Measurements from ENCODE around the gene HMG20A. TPM values are rescaled to one million over a fixed set of nuclear protein-coding genes. Genes with fewer than 3 reads are reported as not detected.

Gene HMG20A
- 124 and 130 TPM in 2 replicates for total RNA-seq (2013; cell fraction: nucleolus; rRNA removed)
- total RNA-seq (2014; rRNA removed): 34.8 and 41.7 TPM in 2 replicates
- total RNA-seq (2014; rRNA removed; fragmentation: Illumina TruSeq; extraction: Trizol): 48.1 and 48.8 TPM in 2 replicates
- 51.9 and 54.7 TPM in 2 replicates for total RNA-seq (2021)
- 22.3 TPM for polyA plus RNA-seq (2011; ENCODE audit: low read depth)
- 98.7 and 132 TPM in 2 replicates for polyA plus RNA-seq (2011; rRNA removed)
- polyA plus RNA-seq (2011; cell fraction: cytosol; rRNA removed): 62.2 and 66.8 TPM in 2 replicates
- 62.9 and 65.7 TPM in 2 replicates for polyA plus RNA-seq (2011; cell fraction: nucleus; rRNA removed)
- 26.8 and 38.3 TPM in 2 replicates for polyA plus RNA-seq (2012)
- polyA plus RNA-seq (2014; fragmentation: Illumina TruSeq; extraction: Trizol): 75.4 and 84.3 TPM in 2 replicates
- 10 to 100 TPM; 30.0 to 30.7 TPM for polyA plus RNA-seq (2014; fragmentation: Nextera tagmentation; extraction: Ambion mirVana)
- polyA plus RNA-seq (2014; rRNA removed): 50.0 and 50.5 TPM in 2 replicates
- polyA plus RNA-seq (2016; fragmentation: Nextera tagmentation; extraction: Ambion mirVana): 10 to 100 TPM; 38.4 to 44.7 TPM
- 85.3 and 107 TPM in 2 replicates for polyA minus RNA-seq (2011; rRNA and poly(A)+ RNA removed)
- polyA minus RNA-seq (2011; cell fraction: cytosol; rRNA and poly(A)+ RNA removed): 31.0 and 33.1 TPM in 2 replicates
- 44.4 and 67.5 TPM in 2 replicates for polyA minus RNA-seq (2011; cell fraction: nucleus; rRNA and poly(A)+ RNA removed)
- Bru-seq, nascent RNA: percentile 84 among the genes with signal in this experiment
- percentile 78 among the genes with signal in this experiment for BruChase-seq, experiment 1, labeled RNA remaining after a 6-hour chase
- BruChase-seq, experiment 2, labeled RNA remaining after a 2-hour chase: percentile 80 among the genes with signal in this experiment
- long read RNA-seq, experiment 1, full-length matches to known transcripts: 9 of 25 reads
- long read RNA-seq, experiment 1, partial matches to known transcripts: 14 of 25 reads
- long read RNA-seq, experiment 1, other reads (novel, unspliced or antisense): 2 of 25 reads
- long read RNA-seq, experiment 2, full-length matches to known transcripts: 21 of 134 reads
- long read RNA-seq, experiment 2, partial matches to known transcripts: 104 of 134 reads
- long read RNA-seq, experiment 2, other reads (novel, unspliced or antisense): 9 of 134 reads

DNA sequence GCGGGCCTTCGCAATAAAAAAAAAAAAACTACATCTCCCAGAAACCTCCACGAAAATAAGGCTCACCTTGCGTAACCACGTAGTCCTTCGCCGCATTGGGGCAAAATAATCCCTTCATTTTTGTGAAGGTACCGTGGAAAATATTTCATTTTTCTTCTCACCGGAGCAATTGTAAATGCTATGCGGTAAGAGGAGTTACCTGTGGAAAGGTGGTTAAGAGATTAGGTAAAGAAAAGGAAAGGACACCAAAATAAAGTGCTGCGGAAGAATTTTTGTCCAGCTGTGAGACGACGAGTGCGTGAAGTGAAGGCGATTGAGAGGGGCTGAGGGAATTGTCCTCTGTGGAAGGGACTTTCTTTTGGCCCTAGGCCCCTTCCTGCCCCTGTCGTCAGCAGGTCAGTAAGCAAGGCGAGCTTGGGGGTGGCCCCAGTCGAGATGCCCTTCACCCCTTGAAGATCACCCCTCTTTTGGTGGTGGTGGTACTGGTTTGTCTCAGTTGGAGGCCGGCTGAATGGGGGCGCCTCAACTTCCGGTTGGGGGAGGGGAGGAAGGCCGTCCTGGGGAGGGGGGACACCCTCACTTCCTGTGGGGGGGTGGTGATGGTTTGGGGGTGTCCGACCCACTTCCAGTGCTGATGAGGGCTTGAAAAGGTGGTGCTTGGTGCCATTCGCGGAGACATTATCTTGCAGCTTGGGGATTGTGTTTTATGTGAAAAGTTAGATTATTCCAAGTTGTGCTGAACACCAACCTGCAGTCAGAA, at the start of gene HMG20A:
HMG20A (plus strand) TSS at position 279 of the 760 bp plus-strand sequence. CDS start 37,520 bp downstream, outside the sequence.
- POLR2A ChIA-PET: interaction anchor here (0.5 to 3.3 kb wide), 10 partner anchors 9 to 233 kb away, joined by 3 to 11 read pairs (median 4); no protein-coding TSS in a partner anchor
- peak; percentile 64 for FAIRE-seq
- SMC1A ChIA-PET (ENCODE audit: uncharacterized antibody, unreplicated experiment): interaction anchor here (0.6 to 3.4 kb wide), 29 partner anchors 9 to 447 kb away, joined by 3 to 60 read pairs (median 4); no protein-coding TSS in a partner anchor
- Histone ChIP-seq H3K4me1 (ENCODE audit: control insufficient read depth, insufficient read depth, low read length) (no peaks in the 10 kb centered on the region; the same call in 1 of the 2 replicates), H3K36me3 (ENCODE audit: control insufficient read depth in 2 of 2, insufficient read depth in 2 of 2, low read length in 1 of 2) (no peaks in the 10 kb centered on the region), H3K4me2 (ENCODE audit: control insufficient read depth, insufficient read depth) (peak within 1 kb of the TSS; percentile 84), H2AFZ (ENCODE audit: control insufficient read depth, low read depth, low read length) (peak within 1 kb of the TSS; percentile 98), H3K79me2 (ENCODE audit: control insufficient read depth, insufficient read depth, low read length) (peaks cover 65% of the 10 kb centered on the region), H3K27me3 (replicated peaks in 1 of 2; ENCODE audit: control insufficient read depth in 2 of 2, insufficient read depth in 2 of 2, low read length in 1 of 2) (no peaks in the 10 kb centered on the region), H3K9me3 (replicated peaks; ENCODE audit: control insufficient read depth, insufficient read depth, low read length) (no peaks in the 10 kb centered on the region), H4K20me1 (ENCODE audit: control insufficient read depth, insufficient read depth) (no peaks in the 10 kb centered on the region), H3K27ac (ENCODE audit: control insufficient read depth, insufficient read depth) (peak within 1 kb of the TSS; percentile 98), H3K4me3 (peak within 1 kb of the TSS; percentile 84), H3K9ac (ENCODE audit: control insufficient read depth, insufficient read depth, low read length) (peak within 1 kb of the TSS; percentile 95)
- peak; percentile 57 for ATAC-seq
- intact Hi-C loops (cut with micrococcal nuclease; ENCODE audit: unreplicated experiment): loop anchor here (2.0 kb wide), 1 partner anchor 238 kb away; no protein-coding TSS in a partner anchor
- RAD21 ChIA-PET (ENCODE audit: unreplicated experiment): interaction anchor here (0.6 to 3.4 kb wide), 21 partner anchors 10 to 757 kb away, joined by 3 to 55 read pairs (median 4); no protein-coding TSS in a partner anchor
- in situ Hi-C loops (cut with MboI): no loop called here
- under 1% methylated on average over 22 of the region's 25 CpGs for WGBS (ENCODE audit: insufficient coverage, insufficient replicate concordance, low lambda C conversion rate, missing lambda C conversion rate)
- BruUV-seq (replicated peaks): no TSS peak
- CTCF ChIA-PET: interaction anchor here (1.0 to 2.4 kb wide), 13 partner anchors 9 to 243 kb away, joined by 3 to 50 read pairs (median 7); no protein-coding TSS in a partner anchor
- peak; percentile 80 for DNase-seq (ENCODE audit: low read depth, low spot score)
- TF ChIP-seq TAF1 (IDR thresholded peaks at IDR 0.05; ENCODE audit: borderline replicate concordance, low read depth, low read length) (peak; percentile 82), ZNF217 (IDR thresholded peaks at IDR 0.05) (no peak), ASH2L (IDR thresholded peaks at IDR 0.05; ENCODE audit: borderline replicate concordance, low read depth) (no peak), SIX5 (IDR thresholded peaks at IDR 0.05; ENCODE audit: low read depth, low read length, severe bottlenecking) (peak; percentile 76), STAT3 (IDR thresholded peaks at IDR 0.05; ENCODE audit: low read depth, low read length) (no peak), RCOR1 (conservative IDR thresholded peaks at IDR 0.05; ENCODE audit: low read depth, low read length) (no peak; the same call in 1 of the 2 replicates), KLF5 (IDR thresholded peaks at IDR 0.05; ENCODE audit: partially characterized antibody) (peak; percentile 33), POU2F2 (IDR thresholded peaks at IDR 0.05; ENCODE audit: borderline replicate concordance, low read depth, low read length) (peak; percentile 35; the same call in 2 of the 3 replicates)
- TF ChIP-seq, protein P1, sequence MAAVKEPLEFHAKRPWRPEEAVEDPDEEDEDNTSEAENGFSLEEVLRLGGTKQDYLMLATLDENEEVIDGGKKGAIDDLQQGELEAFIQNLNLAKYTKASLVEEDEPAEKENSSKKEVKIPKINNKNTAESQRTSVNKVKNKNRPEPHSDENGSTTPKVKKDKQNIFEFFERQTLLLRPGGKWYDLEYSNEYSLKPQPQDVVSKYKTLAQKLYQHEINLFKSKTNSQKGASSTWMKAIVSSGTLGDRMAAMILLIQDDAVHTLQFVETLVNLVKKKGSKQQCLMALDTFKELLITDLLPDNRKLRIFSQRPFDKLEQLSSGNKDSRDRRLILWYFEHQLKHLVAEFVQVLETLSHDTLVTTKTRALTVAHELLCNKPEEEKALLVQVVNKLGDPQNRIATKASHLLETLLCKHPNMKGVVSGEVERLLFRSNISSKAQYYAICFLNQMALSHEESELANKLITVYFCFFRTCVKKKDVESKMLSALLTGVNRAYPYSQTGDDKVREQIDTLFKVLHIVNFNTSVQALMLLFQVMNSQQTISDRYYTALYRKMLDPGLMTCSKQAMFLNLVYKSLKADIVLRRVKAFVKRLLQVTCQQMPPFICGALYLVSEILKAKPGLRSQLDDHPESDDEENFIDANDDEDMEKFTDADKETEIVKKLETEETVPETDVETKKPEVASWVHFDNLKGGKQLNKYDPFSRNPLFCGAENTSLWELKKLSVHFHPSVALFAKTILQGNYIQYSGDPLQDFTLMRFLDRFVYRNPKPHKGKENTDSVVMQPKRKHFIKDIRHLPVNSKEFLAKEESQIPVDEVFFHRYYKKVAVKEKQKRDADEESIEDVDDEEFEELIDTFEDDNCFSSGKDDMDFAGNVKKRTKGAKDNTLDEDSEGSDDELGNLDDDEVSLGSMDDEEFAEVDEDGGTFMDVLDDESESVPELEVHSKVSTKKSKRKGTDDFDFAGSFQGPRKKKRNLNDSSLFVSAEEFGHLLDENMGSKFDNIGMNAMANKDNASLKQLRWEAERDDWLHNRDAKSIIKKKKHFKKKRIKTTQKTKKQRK (IDR thresholded peaks at IDR 0.05; ENCODE audit: low read depth, low read length): no peak; the same call in 1 of the 2 replicates
- TF ChIP-seq, protein P2, sequence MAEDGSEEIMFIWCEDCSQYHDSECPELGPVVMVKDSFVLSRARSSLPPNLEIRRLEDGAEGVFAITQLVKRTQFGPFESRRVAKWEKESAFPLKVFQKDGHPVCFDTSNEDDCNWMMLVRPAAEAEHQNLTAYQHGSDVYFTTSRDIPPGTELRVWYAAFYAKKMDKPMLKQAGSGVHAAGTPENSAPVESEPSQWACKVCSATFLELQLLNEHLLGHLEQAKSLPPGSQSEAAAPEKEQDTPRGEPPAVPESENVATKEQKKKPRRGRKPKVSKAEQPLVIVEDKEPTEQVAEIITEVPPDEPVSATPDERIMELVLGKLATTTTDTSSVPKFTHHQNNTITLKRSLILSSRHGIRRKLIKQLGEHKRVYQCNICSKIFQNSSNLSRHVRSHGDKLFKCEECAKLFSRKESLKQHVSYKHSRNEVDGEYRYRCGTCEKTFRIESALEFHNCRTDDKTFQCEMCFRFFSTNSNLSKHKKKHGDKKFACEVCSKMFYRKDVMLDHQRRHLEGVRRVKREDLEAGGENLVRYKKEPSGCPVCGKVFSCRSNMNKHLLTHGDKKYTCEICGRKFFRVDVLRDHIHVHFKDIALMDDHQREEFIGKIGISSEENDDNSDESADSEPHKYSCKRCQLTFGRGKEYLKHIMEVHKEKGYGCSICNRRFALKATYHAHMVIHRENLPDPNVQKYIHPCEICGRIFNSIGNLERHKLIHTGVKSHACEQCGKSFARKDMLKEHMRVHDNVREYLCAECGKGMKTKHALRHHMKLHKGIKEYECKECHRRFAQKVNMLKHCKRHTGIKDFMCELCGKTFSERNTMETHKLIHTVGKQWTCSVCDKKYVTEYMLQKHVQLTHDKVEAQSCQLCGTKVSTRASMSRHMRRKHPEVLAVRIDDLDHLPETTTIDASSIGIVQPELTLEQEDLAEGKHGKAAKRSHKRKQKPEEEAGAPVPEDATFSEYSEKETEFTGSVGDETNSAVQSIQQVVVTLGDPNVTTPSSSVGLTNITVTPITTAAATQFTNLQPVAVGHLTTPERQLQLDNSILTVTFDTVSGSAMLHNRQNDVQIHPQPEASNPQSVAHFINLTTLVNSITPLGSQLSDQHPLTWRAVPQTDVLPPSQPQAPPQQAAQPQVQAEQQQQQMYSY (CRISPR knock-in tag; IDR thresholded peaks at IDR 0.05): no peak
